Measurements from ENCODE around the gene GRM7.

DNA sequence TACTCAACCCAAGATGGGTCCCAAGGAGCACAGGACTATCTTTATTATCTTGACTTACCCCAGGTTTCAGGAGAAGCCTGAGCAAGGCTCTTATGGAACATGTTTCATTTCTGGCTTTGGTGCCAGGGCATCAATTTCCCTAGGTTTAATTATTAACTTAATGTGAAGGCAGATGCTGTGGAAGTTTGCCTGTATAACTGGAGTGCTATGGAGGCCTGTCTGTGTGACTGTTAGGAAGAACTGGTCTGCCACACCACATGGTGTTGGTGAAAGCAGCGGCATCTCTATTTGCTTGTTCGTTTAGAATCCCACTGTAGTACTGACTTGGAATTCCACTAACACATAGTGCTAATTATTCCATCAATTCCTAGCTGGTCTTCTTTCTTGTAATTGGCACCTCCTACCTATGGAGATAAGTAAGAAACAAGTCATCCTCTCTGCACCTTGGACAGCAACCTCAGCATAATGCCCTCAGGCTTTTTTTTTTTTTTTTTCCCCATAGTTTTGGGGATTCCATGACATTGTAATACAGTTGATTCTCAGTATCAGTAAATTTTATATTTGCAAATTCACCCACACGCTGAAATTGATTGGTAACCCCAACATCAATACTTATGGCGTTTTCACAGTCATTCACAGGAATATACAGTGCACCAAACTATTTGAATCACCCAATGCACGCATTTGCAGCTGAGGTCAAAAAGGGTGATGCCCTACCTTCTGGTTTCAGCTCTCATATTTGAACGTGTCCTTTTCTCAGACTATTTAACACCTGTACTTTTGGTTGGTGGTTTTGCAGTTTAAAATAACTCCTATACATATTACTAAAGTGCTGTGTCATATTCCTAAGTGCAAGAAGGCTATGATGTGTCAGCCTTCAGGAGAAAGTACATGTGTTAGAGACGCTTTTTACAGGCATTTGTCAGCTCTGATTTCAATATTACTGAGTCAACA, 867.9 kb downstream of the GRM7 start:
- TF ChIP-seq, protein P1, sequence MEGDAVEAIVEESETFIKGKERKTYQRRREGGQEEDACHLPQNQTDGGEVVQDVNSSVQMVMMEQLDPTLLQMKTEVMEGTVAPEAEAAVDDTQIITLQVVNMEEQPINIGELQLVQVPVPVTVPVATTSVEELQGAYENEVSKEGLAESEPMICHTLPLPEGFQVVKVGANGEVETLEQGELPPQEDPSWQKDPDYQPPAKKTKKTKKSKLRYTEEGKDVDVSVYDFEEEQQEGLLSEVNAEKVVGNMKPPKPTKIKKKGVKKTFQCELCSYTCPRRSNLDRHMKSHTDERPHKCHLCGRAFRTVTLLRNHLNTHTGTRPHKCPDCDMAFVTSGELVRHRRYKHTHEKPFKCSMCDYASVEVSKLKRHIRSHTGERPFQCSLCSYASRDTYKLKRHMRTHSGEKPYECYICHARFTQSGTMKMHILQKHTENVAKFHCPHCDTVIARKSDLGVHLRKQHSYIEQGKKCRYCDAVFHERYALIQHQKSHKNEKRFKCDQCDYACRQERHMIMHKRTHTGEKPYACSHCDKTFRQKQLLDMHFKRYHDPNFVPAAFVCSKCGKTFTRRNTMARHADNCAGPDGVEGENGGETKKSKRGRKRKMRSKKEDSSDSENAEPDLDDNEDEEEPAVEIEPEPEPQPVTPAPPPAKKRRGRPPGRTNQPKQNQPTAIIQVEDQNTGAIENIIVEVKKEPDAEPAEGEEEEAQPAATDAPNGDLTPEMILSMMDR (IDR thresholded peaks at IDR 0.05; ENCODE audit: low read depth, low read length, poor library complexity, severe bottlenecking): no peak
- no peak for TF ChIP-seq EZH2phosphoT487 (IDR thresholded peaks at IDR 0.05; ENCODE audit: borderline replicate concordance, low read length)

All from DOHH2 (cell line).